ENCODE data around the gene PELO.
A peak's percentile ranks its signal among the peaks of the same experiment; 100 is the strongest.
"Not testable (repeated sequence)": the region's sequence is repeated elsewhere in the genome, so short reads cannot be mapped to it uniquely, and the experiment has no call there.

PELO gene

GRCh38 chr5:52787600-52788504, at the start of gene PELO, which contains the start of gene ITGA1:
Gene PELO, plus strand, starts transcription at chr5:52787916. Its CDS starts 12,479 bp downstream, at chr5:52800395.
Gene ITGA1, plus strand, starts transcription at chr5:52787916. Its CDS starts 438 bp downstream, at chr5:52788354.
- peak; percentile 58 for DNase-seq

- DNase-seq: no peak
These were observed 49.6 kb upstream of the PELO start for GRCh38 chr5:52738095-52738506.

- DNase-seq: no peak
These were observed 47.7 kb upstream of the PELO start for GRCh38 chr5:52740007-52740406.

- DNase-seq: no peak
These were observed 44.7 kb upstream of the PELO start for GRCh38 chr5:52743012-52743411.

GRCh38 chr5:52743529-52743928, 44.2 kb upstream of the PELO start:
- no peak for DNase-seq

GRCh38 chr5:52743970-52744369, 43.7 kb upstream of the PELO start:
- peak; percentile 57 for DNase-seq

GRCh38 chr5:52744867-52745458, 42.8 kb upstream of the PELO start:
- not testable (repeated sequence) for DNase-seq

- no peak for DNase-seq
These were observed 41.2 kb upstream of the PELO start for GRCh38 chr5:52746539-52746938.

- no peak for DNase-seq
These were observed 39.1 kb upstream of the PELO start for GRCh38 chr5:52748590-52748989.

GRCh38 chr5:52749666-52750065, 38.0 kb upstream of the PELO start:
- DNase-seq: no peak

- DNase-seq: no peak
These were observed 36.6 kb upstream of the PELO start for GRCh38 chr5:52751137-52751536.

- DNase-seq: no peak
These were observed 33.7 kb upstream of the PELO start for GRCh38 chr5:52754051-52754450.

- DNase-seq: no peak
These were observed 30.2 kb upstream of the PELO start for GRCh38 chr5:52757527-52757926.

- DNase-seq: no peak
These were observed 29.7 kb upstream of the PELO start for GRCh38 chr5:52758014-52758413.

- DNase-seq: no peak
These were observed 28.4 kb upstream of the PELO start for GRCh38 chr5:52759331-52759730.

- no peak for DNase-seq
These were observed 26.9 kb upstream of the PELO start for GRCh38 chr5:52760695-52761366.

GRCh38 chr5:52767217-52767743, 20.4 kb upstream of the PELO start:
- no peak for DNase-seq

GRCh38 chr5:52767766-52768480, 19.8 kb upstream of the PELO start:
- no peak for DNase-seq

GRCh38 chr5:52769061-52769460, 18.7 kb upstream of the PELO start:
- DNase-seq: no peak

- no peak for DNase-seq
These were observed 17.3 kb upstream of the PELO start for GRCh38 chr5:52770287-52770939.

GRCh38 chr5:52771343-52772039, 16.2 kb upstream of the PELO start:
- peak; percentile 40 for DNase-seq

Measured in CD4-positive, alpha-beta T cell treated with Interleukin-10 for 1 hour (primary cell).